Measurements from ENCODE around the gene PCBP4. TPM values are rescaled to one million over a fixed set of nuclear protein-coding genes. Genes with fewer than 3 reads are reported as not detected.

The PCBP4 gene
- total RNA-seq, 2 donors from 2014 or later, result 19.6 to 22.4 TPM

DNA sequence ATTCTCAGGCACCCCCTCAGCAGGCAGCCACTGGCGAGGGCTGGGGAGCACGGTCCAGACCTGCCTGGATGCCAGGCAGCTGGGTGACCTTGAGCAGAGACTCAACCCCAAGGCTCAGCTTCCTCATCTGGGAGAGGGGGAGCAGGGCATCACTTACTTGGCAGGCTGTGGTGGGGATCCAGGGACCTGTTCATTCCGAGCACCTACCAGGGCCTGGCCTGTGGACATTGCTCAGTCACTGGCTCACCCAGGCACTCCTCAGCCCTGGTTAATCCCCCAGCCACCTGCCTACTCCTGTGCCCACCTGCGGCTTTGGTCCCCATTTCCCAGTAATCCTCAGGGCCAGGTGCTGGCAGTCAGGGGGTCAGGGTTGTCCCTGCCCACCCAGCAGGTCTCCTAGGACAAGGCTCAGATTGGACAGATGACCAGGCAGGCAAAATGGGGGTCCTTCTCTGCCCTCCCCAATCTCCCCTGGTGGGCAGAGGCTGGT is 37.7 kb upstream of the PCBP4 start:
- Histone ChIP-seq H3K9ac (ENCODE audit: low read depth in 2 of 2, low read length in 2 of 2) (no peak overlapping the region), H3K27ac (no peak overlapping the region)

DNA sequence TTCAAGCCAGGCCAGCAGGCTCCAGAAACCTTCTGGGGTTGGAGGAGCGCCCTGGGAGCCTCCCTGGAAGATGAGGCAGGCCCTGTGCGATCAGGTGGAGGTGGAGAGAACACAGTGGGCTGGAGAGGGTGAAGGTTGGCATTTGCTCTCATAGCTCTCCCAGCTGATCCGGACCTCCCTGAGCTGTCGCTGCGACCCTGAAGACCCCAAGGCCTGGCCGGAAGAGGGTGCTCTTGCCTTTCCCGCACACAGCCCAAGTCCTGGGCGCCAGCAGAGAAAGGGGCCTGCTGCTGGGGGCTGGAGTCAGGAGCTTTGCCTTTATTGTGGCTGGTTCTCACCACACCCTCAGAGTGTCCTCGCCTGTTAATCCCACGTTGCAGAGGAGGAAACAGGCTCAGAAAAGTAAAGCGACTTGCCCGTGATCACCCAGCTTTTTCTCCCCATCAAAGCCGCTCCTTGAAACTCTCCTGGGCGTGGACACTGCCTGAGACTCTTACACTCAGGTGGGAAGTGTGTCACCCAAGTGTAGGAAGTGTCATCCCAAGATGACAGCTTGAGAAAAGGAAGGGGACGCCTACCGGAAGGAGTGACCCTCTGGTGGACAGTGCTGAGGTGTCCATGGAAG is 37.0 kb upstream of the PCBP4 start:
- Histone ChIP-seq H3K4me1 (no peaks in the 10 kb centered on the region), H3K4me3 (no peak overlapping the region), H3K36me3 (no peaks in the 10 kb centered on the region), H3K9ac (ENCODE audit: low read depth in 2 of 2, low read length in 2 of 2) (no peak overlapping the region), H3K9me3 (no peaks in the 10 kb centered on the region), H3K27me3 (no peaks in the 10 kb centered on the region), H3K27ac (no peak overlapping the region)
- TF ChIP-seq, protein P1, sequence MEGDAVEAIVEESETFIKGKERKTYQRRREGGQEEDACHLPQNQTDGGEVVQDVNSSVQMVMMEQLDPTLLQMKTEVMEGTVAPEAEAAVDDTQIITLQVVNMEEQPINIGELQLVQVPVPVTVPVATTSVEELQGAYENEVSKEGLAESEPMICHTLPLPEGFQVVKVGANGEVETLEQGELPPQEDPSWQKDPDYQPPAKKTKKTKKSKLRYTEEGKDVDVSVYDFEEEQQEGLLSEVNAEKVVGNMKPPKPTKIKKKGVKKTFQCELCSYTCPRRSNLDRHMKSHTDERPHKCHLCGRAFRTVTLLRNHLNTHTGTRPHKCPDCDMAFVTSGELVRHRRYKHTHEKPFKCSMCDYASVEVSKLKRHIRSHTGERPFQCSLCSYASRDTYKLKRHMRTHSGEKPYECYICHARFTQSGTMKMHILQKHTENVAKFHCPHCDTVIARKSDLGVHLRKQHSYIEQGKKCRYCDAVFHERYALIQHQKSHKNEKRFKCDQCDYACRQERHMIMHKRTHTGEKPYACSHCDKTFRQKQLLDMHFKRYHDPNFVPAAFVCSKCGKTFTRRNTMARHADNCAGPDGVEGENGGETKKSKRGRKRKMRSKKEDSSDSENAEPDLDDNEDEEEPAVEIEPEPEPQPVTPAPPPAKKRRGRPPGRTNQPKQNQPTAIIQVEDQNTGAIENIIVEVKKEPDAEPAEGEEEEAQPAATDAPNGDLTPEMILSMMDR (IDR thresholded peaks at IDR 0.05), result no peak
- intact Hi-C loops (cut with DNase I), result loop anchor here (5.0 kb wide), 1 partner anchor 138 kb away; no protein-coding TSS in a partner anchor
- DNase-seq, result no peak

More for the DNA sequence above, 37.7 kb upstream of the PCBP4 start:
- Histone ChIP-seq H3K4me1 (no peaks in the 10 kb centered on the region), H3K27me3 (no peaks in the 10 kb centered on the region), H3K4me3 (no peak overlapping the region), H3K36me3 (no peaks in the 10 kb centered on the region), H3K9me3 (no peaks in the 10 kb centered on the region)
- DNase-seq, result no peak
- TF ChIP-seq, protein P1 (IDR thresholded peaks at IDR 0.05), result no peak
- intact Hi-C loops (cut with DNase I), result loop anchor here (5.0 kb wide), 1 partner anchor 137 kb away; no protein-coding TSS in a partner anchor

- Histone ChIP-seq H3K9me3 (no peaks in the 10 kb centered on the region), H3K9ac (ENCODE audit: low read depth in 2 of 2, low read length in 2 of 2) (no peak overlapping the region), H3K27ac (no peak overlapping the region), H3K4me1 (no peaks in the 10 kb centered on the region), H3K36me3 (no peaks in the 10 kb centered on the region), H3K4me3 (no peak overlapping the region), H3K27me3 (no peaks in the 10 kb centered on the region)
- TF ChIP-seq, protein P1 (IDR thresholded peaks at IDR 0.05), result no peak
- intact Hi-C loops (cut with DNase I), result loop anchor here (5.0 kb wide), 1 partner anchor 140 kb away; no protein-coding TSS in a partner anchor
- DNase-seq, result no peak
These were observed 35.5 kb upstream of the PCBP4 start for GRCh38 chr3:52002748-52003147.

- H3K9ac ChIP-seq (ENCODE audit: low read depth in 2 of 2, low read length in 2 of 2), result peak overlapping the region in 1 of 2 donors; percentile 3
- no peaks in the 10 kb centered on the region for H3K4me1 ChIP-seq
- H3K9me3 ChIP-seq, result no peaks in the 10 kb centered on the region
- H3K4me3 ChIP-seq, result no peak overlapping the region
- H3K36me3 ChIP-seq, result no peaks in the 10 kb centered on the region
- no peak overlapping the region for H3K27ac ChIP-seq
- DNase-seq, result peak; percentile 79
- TF ChIP-seq, protein P1 (IDR thresholded peaks at IDR 0.05), result peak; percentile 84
- intact Hi-C loops (cut with DNase I), result loop anchor here (1.0 to 5.0 kb wide), 2 partner anchors 121 to 141 kb away; no protein-coding TSS in a partner anchor
- no peaks in the 10 kb centered on the region for H3K27me3 ChIP-seq
These were observed 34.3 kb upstream of the PCBP4 start for GRCh38 chr3:52001443-52001974.

GRCh38 chr3:51999846-52000245 is 32.6 kb upstream of the PCBP4 start:
- TF ChIP-seq, protein P1 (IDR thresholded peaks at IDR 0.05), result no peak
- peaks cover 2% of the 10 kb centered on the region for H3K4me1 ChIP-seq
- intact Hi-C loops (cut with DNase I), result loop anchor here (5.0 kb wide), 1 partner anchor 142 kb away; no protein-coding TSS in a partner anchor
- H3K4me3 ChIP-seq, result no peak overlapping the region
- H3K9ac ChIP-seq (ENCODE audit: low read depth in 2 of 2, low read length in 2 of 2), result no peak overlapping the region
- H3K9me3 ChIP-seq, result no peaks in the 10 kb centered on the region
- no peak for DNase-seq
- no peak overlapping the region for H3K27ac ChIP-seq
- H3K36me3 ChIP-seq, result no peaks in the 10 kb centered on the region
- H3K27me3 ChIP-seq, result no peaks in the 10 kb centered on the region

Measured in colonic mucosa (tissue), 4 donors.